OCI-LY3 (cell line): ENCODE measurements around the gene MSI2.

Source experiments
- H2AFZ ChIP-seq: fragments of 200-600, 300-600 bp; shearing (Covaris generic); 2 replicates; pipeline ENCODE4 v1.6.0; 2014; ENCODE audit warnings: antibody characterized with exemption, low read depth, low read length
- H3K27ac ChIP-seq: fragments of 200-600, 300-600 bp; sonication (generic); 2 replicates; pipeline ENCODE4 v1.5.1; 2014; ENCODE audit warnings: mild to moderate bottlenecking, low read length, moderate library complexity, mixed read lengths
- H3K27me3 ChIP-seq: fragments of 200-600, 300-600 bp; sonication (generic); 2 replicates; pipeline ENCODE4 v1.6.1; 2014; ENCODE audit warnings: low read depth, low read length, mixed read lengths
- H3K36me3 ChIP-seq: fragments of 200-600, 300-600 bp; sonication (generic); replicated peaks from 2 replicates; pipeline ENCODE3; 2014; ENCODE audit warnings: low read depth, low read length, mixed read lengths
- H3K4me1 ChIP-seq: fragments of 300-600, 200-600 bp; sonication (generic); 2 replicates; pipeline ENCODE4 v1.6.1; 2014; ENCODE audit warnings: low read length, mixed read lengths
- H3K4me2 ChIP-seq: fragments of 200-600, 300-600 bp; sonication (generic); 2 replicates; pipeline ENCODE4 v1.6.1; 2014; ENCODE audit warnings: low read length, mixed read lengths
- H3K4me3 ChIP-seq: fragments of 300-600, 200-600 bp; sonication (generic); 2 replicates; pipeline ENCODE4 v1.5.1; 2014; ENCODE audit warnings: antibody characterized with exemption, mild to moderate bottlenecking, low read length, moderate library complexity
- H3K79me2 ChIP-seq: fragments of 300-600, 200-600 bp; shearing (Covaris generic); 2 replicates; pipeline ENCODE4 v1.6.1; 2014; ENCODE audit warnings: mild to moderate bottlenecking, low read length, mixed read lengths
- H3K9ac ChIP-seq: fragments of 300-600, 200-600 bp; shearing (Covaris generic); 2 replicates; pipeline ENCODE4 v1.6.0; 2014; ENCODE audit warnings: mild to moderate bottlenecking, low read length, moderate library complexity
- H3K9me3 ChIP-seq: fragments of 200-600, 300-600 bp; shearing (Covaris generic); 2 replicates; pipeline ENCODE4 v1.6.1; 2014; ENCODE audit warnings: low read length, mixed read lengths; ENCODE audit not compliant: insufficient read depth
- H4K20me1 ChIP-seq: fragments of 200-600, 300-600 bp; sonication (generic); 2 replicates; pipeline ENCODE4 v1.6.1; 2016; ENCODE audit warnings: low read length, mixed read lengths; ENCODE audit not compliant: insufficient read depth
- CTCF ChIP-seq: fragments of 200-600, 300-600 bp; sonication (generic); IDR thresholded peaks from 2 replicates; pipeline ENCODE4 v1.5.1; 2014; ENCODE audit warnings: antibody characterized with exemption, low read length, low read depth
- EZH2phosphoT487 ChIP-seq: fragments of 200-600 bp; shearing (Covaris generic); IDR thresholded peaks from 2 replicates; pipeline ENCODE4 v1.6.1; 2018; ENCODE audit warnings: antibody characterized with exemption, mixed run types, low read depth

The MSI2 gene

DNA sequence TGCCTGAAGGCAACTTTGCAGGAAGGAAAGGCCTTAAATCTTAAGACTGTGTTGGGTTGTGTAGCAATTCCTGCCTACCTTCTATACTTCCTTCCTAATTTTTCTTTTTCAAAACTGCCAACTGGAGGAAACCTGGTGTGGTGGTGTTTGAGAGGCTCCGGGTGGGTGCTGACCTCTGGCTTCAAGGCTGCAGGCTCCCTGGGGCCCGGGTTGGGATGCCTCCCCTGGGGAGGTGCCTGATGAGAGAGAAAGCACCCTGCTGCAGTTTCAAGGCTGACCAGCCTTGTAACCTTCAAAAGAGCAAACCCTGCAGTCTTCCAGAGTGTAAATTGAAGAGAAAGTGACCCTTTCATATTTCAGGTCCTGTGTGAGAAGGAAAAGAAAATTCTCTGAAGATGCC, 55.9 kb downstream of the MSI2 start:
- Histone ChIP-seq H3K4me2 (no peak overlapping the region), H3K79me2 (peaks cover 5% of the 10 kb centered on the region; the same call in 1 of the 2 replicates), H4K20me1 (peaks cover 34% of the 10 kb centered on the region), H3K27me3 (no peaks in the 10 kb centered on the region), H3K9me3 (no peaks in the 10 kb centered on the region), H2AFZ (no peak overlapping the region), H3K9ac (no peak overlapping the region), H3K27ac (no peak overlapping the region), H3K4me1 (no peaks in the 10 kb centered on the region), H3K4me3 (no peak overlapping the region), H3K36me3 (peaks cover 11% of the 10 kb centered on the region)
- TF ChIP-seq EZH2phosphoT487 (no peak), CTCF (no peak)

- no peaks in the 10 kb centered on the region for H3K9me3 ChIP-seq
- H4K20me1 ChIP-seq, result peaks cover 28% of the 10 kb centered on the region
- H3K4me1 ChIP-seq, result no peaks in the 10 kb centered on the region
- TF ChIP-seq EZH2phosphoT487 (no peak), CTCF (no peak)
- no peak overlapping the region for H2AFZ ChIP-seq
- no peak overlapping the region for H3K27ac ChIP-seq
- H3K27me3 ChIP-seq, result no peaks in the 10 kb centered on the region
- no peak overlapping the region for H3K4me3 ChIP-seq
- H3K36me3 ChIP-seq, result peaks cover 11% of the 10 kb centered on the region
- H3K4me2 ChIP-seq, result no peak overlapping the region
- H3K9ac ChIP-seq, result no peak overlapping the region
- H3K79me2 ChIP-seq, result peaks cover 5% of the 10 kb centered on the region; the same call in 1 of the 2 replicates
Measured at GRCh38 chr17:57313097-57313835, 56.9 kb downstream of the MSI2 start.

- H3K9ac ChIP-seq, result no peak overlapping the region
- peaks cover 13% of the 10 kb centered on the region for H3K36me3 ChIP-seq
- TF ChIP-seq CTCF, result no peak
- TF ChIP-seq EZH2phosphoT487, result no peak
- no peak overlapping the region for H3K27ac ChIP-seq
- no peak overlapping the region for H2AFZ ChIP-seq
- no peaks in the 10 kb centered on the region for H3K4me1 ChIP-seq
- H3K4me3 ChIP-seq, result no peak overlapping the region
- no peaks in the 10 kb centered on the region for H3K9me3 ChIP-seq
- peaks cover 5% of the 10 kb centered on the region; the same call in 1 of the 2 replicates for H3K79me2 ChIP-seq
- no peak overlapping the region for H3K4me2 ChIP-seq
- H4K20me1 ChIP-seq, result peaks cover 33% of the 10 kb centered on the region
- H3K27me3 ChIP-seq, result no peaks in the 10 kb centered on the region
Measured at GRCh38 chr17:57315061-57316015, 59.0 kb downstream of the MSI2 start.

- H3K27ac ChIP-seq, result no peak overlapping the region
- H2AFZ ChIP-seq, result no peak overlapping the region
- peaks cover 5% of the 10 kb centered on the region; the same call in 1 of the 2 replicates for H3K79me2 ChIP-seq
- no peaks in the 10 kb centered on the region for H3K9me3 ChIP-seq
- H3K4me1 ChIP-seq, result no peaks in the 10 kb centered on the region
- H4K20me1 ChIP-seq, result peaks cover 32% of the 10 kb centered on the region
- peaks cover 12% of the 10 kb centered on the region for H3K36me3 ChIP-seq
- no peak overlapping the region for H3K9ac ChIP-seq
- no peak for TF ChIP-seq EZH2phosphoT487
- no peak for TF ChIP-seq CTCF
- no peaks in the 10 kb centered on the region for H3K27me3 ChIP-seq
- no peak overlapping the region for H3K4me3 ChIP-seq
- H3K4me2 ChIP-seq, result no peak overlapping the region
Measured at GRCh38 chr17:57316361-57316760, 60.0 kb downstream of the MSI2 start.
